ENCODE measurements around the gene NAB1. TPM values are rescaled to one million over a fixed set of nuclear protein-coding genes. Genes with fewer than 3 reads are reported as not detected.

The NAB1 gene
- polyA plus RNA-seq, 1 donor from 2014 or later, result 49.8 TPM

DNA sequence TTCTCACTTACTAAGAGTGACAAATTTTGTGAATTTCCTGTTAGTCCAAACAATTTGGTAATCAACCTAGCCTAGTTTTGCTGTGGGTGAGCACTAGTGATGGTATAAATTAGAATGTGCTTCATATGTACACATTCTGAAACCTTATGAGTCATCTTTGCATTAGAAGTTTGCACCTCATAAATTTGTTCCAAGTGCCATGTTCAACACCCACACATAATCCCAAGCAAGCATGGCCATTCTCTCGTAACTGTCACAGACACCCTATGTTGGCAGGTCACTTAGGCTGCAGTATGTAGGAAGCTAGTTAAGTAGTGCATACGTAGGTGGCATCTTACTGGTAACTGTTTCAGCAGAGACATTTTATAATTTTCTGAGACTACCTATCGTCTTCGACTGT, 46.9 kb downstream of the NAB1 start:
- H3K36me3 ChIP-seq (ENCODE audit: insufficient read depth, low read length), result no peaks in the 10 kb centered on the region
- H3K79me2 ChIP-seq (replicated peaks; ENCODE audit: insufficient read depth, low read length), result no peaks in the 10 kb centered on the region
- no peaks in the 10 kb centered on the region for H3K27me3 ChIP-seq (ENCODE audit: insufficient read depth, low read depth, low read length)
- no peak overlapping the region for H3K4me2 ChIP-seq (ENCODE audit: low read length)
- no peak overlapping the region for H2AFZ ChIP-seq (ENCODE audit: low read depth, low read length)
- no peaks in the 10 kb centered on the region for H3F3A ChIP-seq (ENCODE audit: insufficient read depth, low read length, poor library complexity, severe bottlenecking)
- no peak for TF ChIP-seq SMC3 (conservative IDR thresholded peaks at IDR 0.05; ENCODE audit: poor library complexity)
- no peak for TF ChIP-seq POLR2AphosphoS5 (IDR thresholded peaks at IDR 0.05)
- no peak for TF ChIP-seq TAF1 (IDR thresholded peaks at IDR 0.05; ENCODE audit: low read depth)
- TF ChIP-seq, protein P1, sequence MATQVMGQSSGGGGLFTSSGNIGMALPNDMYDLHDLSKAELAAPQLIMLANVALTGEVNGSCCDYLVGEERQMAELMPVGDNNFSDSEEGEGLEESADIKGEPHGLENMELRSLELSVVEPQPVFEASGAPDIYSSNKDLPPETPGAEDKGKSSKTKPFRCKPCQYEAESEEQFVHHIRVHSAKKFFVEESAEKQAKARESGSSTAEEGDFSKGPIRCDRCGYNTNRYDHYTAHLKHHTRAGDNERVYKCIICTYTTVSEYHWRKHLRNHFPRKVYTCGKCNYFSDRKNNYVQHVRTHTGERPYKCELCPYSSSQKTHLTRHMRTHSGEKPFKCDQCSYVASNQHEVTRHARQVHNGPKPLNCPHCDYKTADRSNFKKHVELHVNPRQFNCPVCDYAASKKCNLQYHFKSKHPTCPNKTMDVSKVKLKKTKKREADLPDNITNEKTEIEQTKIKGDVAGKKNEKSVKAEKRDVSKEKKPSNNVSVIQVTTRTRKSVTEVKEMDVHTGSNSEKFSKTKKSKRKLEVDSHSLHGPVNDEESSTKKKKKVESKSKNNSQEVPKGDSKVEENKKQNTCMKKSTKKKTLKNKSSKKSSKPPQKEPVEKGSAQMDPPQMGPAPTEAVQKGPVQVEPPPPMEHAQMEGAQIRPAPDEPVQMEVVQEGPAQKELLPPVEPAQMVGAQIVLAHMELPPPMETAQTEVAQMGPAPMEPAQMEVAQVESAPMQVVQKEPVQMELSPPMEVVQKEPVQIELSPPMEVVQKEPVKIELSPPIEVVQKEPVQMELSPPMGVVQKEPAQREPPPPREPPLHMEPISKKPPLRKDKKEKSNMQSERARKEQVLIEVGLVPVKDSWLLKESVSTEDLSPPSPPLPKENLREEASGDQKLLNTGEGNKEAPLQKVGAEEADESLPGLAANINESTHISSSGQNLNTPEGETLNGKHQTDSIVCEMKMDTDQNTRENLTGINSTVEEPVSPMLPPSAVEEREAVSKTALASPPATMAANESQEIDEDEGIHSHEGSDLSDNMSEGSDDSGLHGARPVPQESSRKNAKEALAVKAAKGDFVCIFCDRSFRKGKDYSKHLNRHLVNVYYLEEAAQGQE (IDR thresholded peaks at IDR 0.05; ENCODE audit: borderline replicate concordance), result no peak
- no peaks in the 10 kb centered on the region for H4K20me1 ChIP-seq (ENCODE audit: insufficient read depth)
- no peaks in the 10 kb centered on the region for H3K9me2 ChIP-seq (ENCODE audit: insufficient read depth, low read length)
- no peak overlapping the region for H3K9ac ChIP-seq (ENCODE audit: low read length)
- H3K27ac ChIP-seq (ENCODE audit: low read length), result no peak overlapping the region
- H3K4me3 ChIP-seq (ENCODE audit: low read length), result no peak overlapping the region
- no peaks in the 10 kb centered on the region for H3K9me3 ChIP-seq (ENCODE audit: low read length)

- H3K27me3 ChIP-seq (ENCODE audit: insufficient read depth, low read depth, low read length), result no peaks in the 10 kb centered on the region
- no peak overlapping the region for H3K9ac ChIP-seq (ENCODE audit: low read length)
- H3F3A ChIP-seq (ENCODE audit: insufficient read depth, low read length, poor library complexity, severe bottlenecking), result no peaks in the 10 kb centered on the region
- H4K20me1 ChIP-seq (ENCODE audit: insufficient read depth), result no peaks in the 10 kb centered on the region
- H3K9me3 ChIP-seq (ENCODE audit: low read length), result no peaks in the 10 kb centered on the region
- H3K27ac ChIP-seq (ENCODE audit: low read length), result no peak overlapping the region
- no peak overlapping the region for H2AFZ ChIP-seq (ENCODE audit: low read depth, low read length)
- H3K4me2 ChIP-seq (ENCODE audit: low read length), result no peak overlapping the region
- H3K79me2 ChIP-seq (replicated peaks; ENCODE audit: insufficient read depth, low read length), result no peaks in the 10 kb centered on the region
- no peak for TF ChIP-seq RAD21 (conservative IDR thresholded peaks at IDR 0.05)
- TF ChIP-seq POLR2AphosphoS5 (IDR thresholded peaks at IDR 0.05), result no peak
- TF ChIP-seq EP300 (conservative IDR thresholded peaks at IDR 0.05; ENCODE audit: poor library complexity, severe bottlenecking), result no peak
- TF ChIP-seq, protein P1 (IDR thresholded peaks at IDR 0.05; ENCODE audit: borderline replicate concordance), result no peak
- no peak for TF ChIP-seq MXI1 (conservative IDR thresholded peaks at IDR 0.05; ENCODE audit: poor library complexity, severe bottlenecking)
- no peak for TF ChIP-seq TAF1 (IDR thresholded peaks at IDR 0.05; ENCODE audit: low read depth)
- TF ChIP-seq SMC3 (conservative IDR thresholded peaks at IDR 0.05; ENCODE audit: poor library complexity), result no peak
- TF ChIP-seq, protein P2, sequence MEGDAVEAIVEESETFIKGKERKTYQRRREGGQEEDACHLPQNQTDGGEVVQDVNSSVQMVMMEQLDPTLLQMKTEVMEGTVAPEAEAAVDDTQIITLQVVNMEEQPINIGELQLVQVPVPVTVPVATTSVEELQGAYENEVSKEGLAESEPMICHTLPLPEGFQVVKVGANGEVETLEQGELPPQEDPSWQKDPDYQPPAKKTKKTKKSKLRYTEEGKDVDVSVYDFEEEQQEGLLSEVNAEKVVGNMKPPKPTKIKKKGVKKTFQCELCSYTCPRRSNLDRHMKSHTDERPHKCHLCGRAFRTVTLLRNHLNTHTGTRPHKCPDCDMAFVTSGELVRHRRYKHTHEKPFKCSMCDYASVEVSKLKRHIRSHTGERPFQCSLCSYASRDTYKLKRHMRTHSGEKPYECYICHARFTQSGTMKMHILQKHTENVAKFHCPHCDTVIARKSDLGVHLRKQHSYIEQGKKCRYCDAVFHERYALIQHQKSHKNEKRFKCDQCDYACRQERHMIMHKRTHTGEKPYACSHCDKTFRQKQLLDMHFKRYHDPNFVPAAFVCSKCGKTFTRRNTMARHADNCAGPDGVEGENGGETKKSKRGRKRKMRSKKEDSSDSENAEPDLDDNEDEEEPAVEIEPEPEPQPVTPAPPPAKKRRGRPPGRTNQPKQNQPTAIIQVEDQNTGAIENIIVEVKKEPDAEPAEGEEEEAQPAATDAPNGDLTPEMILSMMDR (IDR thresholded peaks at IDR 0.05; ENCODE audit: poor library complexity, severe bottlenecking), result no peak
- TF ChIP-seq EZH2 (IDR thresholded peaks at IDR 0.05; ENCODE audit: borderline replicate concordance, insufficient read depth, low read length, poor library complexity, severe bottlenecking), result no peak
- H3K36me3 ChIP-seq (ENCODE audit: insufficient read depth, low read length), result no peaks in the 10 kb centered on the region
- no peaks in the 10 kb centered on the region for H3K9me2 ChIP-seq (ENCODE audit: insufficient read depth, low read length)
- no peak overlapping the region for H3K4me3 ChIP-seq (ENCODE audit: low read length)
Measured at GRCh38 chr2:190696792-190697398, 48.0 kb downstream of the NAB1 start.
